Measurements from ENCODE around the gene HBEGF.
A peak's percentile ranks its signal among the peaks of the same experiment; 100 is the strongest.

HBEGF gene

DNA sequence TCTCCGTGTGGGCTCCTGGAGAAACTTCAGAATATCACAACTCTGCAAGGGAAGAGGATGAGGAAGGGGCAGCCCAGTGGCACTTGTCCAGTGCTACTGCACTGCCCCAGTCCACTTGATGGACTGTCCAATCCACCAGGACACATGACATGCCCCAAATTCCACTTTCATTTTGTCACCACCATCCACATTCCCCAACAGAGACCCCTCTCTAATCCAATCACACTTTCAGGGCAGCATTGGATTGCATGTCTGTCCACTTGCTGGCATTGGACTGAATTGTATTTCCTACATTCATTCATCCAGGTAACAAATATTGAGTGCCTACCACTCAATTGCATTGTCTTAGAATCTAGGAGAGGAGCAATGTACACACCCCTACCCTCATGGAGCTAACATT is 14.8 kb downstream of the HBEGF start:
- no peak for DNase-seq

DNA sequence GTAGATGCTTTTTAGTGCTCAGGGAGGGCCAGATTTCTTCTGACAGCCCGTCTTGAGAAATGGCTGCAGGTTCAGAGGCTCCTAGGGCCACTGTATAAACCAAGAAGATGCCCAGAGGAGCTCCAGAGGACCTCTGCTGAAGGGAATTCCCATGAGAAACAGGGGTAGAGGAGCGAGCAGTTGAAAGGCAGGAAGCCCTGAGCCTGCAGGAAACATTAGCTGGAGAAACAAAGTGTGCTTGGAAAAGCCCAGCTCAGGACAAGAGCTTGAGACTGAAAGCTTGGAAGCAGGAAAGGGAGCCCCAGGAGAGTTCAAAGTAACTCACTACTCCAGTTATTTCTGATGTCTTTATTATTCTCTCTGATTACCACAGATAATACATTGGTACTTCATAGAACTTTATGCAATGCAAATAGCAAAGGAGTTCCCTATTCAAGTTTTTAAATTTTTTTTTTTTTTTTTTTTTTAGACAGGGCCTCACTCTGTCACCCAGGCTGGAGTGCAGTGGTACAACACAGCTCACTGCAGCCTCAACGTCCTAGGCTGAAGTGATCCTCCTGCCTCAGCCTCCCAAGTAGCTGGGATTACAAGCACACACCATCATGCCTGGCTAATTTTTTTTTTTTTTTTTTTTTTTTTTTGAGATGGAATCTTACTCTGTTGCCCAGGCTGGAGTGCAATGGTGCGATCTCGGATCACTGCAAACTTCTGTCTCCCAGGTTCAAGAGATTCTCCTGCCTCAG is 16.5 kb downstream of the HBEGF start:
- no peak for DNase-seq

DNA sequence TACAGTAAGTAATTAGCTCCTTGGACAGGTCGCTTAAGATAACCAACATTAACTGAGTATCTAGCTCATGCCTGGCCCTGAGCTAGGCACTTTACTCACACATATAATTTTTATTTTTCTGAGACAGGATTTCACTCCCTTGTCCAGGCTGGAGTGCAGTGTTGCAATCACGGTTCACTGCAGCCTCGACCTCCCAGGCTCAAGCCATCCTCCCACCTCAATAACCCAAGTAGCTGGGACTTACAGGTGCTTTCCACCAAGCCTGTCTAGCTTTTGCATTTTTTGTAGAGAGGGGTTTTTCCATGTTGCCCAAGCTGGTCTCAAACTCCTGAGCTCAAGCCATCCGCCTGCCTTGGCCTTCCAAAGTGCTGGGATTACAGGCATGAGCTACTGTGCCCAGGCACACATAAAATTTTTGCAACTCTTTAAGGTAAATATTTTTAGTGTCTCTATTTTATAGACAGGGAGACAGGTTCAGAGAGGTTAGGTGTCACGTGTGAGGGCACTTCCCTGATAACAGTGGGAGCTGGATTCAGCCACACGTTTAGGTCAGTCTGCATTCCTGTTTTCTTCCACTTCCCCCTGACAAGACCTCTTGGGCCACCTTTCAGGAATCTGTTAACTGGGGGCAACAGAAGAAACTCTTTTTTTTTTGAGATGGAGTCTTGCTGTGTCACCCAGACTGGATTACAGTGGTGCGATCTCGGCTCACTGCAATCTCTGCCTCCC is 18.2 kb downstream of the HBEGF start:
- no peak for DNase-seq

DNA sequence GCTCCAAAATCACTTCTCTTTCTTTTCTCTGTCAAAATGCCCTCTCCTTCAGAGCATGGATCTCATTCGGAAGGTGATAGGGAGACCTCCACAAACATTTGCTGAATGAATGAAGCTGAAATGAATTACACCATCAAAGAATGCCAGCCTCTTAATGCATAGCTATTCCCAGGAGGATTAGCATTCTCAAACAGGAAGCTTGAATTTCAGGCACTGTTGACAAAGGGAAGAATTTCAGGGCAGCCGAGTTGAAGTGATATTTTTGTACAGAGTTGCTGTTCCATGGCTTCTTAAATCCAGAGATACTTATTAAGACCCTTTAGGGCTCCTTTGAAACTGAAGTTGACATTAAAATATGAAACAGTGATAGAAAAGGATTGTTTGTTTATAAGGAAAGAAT is 18.8 kb downstream of the HBEGF start:
- no peak for DNase-seq

DNA sequence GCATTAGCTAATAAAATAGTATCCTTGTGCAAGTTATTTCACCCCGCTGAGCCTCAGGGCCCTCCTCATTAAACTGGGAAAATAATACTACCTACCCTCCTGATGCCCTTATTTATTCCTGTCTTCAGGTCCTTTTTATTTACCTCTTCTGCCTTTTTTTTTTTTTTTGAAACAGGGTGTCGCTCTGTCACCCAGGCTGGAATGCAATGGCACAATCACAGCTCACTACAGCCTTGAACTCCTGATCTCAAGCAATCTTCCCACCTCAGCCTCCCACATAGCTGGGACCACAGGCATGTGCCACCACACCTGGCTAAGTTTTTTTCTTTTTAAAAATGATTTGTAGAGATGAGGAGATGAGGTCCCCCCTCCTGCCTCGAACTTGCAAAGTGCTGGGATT is 20.9 kb downstream of the HBEGF start:
- no peak for DNase-seq

DNA sequence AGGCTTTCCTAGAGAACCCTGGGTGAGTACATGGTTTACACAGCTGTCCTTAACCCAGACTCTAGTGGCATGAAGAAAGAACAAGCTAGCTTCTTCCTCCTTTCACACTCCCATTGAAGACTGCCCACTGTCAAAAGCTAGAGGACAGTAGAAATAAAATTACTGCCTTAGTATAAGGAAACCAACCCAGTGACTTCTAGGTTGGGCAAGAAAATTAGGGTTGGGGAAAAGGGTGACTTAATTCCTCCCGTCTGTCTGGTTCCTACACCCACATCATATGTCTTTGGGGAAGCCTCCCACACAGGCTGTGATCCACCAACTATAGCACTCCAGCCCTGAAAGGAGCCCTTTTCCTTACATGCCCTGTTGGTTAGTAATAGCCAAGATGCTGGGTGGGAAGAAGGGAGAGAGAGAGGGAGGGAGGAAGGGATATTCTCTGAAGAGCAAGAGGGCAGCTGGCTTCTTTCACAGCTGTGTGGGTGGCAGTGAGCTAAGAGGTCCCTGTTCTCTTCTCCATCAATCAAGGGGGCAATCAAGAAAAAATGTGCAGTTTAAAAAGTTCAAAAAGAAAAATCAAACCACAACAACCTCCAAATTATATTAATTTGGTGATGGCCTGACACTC is 21.7 kb downstream of the HBEGF start:
- DNase-seq = no peak

DNA sequence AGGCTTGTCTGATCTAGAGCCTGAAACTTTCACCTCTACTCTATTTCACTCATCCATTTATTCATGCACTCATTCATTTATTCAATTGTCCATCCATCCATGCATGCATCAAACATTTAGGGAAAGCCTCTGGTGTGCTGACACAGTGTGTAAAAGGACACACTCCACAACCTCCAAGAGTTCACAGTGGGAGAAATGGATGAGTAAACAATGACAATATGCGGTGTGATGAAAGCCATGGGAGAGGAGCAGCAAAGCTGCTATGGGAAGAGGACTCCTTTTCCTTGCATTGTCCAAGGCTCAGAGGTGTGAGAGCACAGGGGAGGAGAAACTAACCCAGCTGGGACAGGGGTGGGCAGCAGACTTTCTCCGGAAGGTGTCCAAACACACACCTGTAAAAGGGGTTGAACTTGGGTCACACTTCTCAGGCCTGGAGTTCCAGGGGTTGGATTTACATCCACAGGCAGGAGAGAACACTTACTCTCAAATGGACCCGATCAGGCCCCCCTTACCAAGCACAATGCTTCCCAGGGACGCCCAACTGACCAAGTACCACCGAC is 22.3 kb downstream of the HBEGF start:
- DNase-seq = no peak

DNA sequence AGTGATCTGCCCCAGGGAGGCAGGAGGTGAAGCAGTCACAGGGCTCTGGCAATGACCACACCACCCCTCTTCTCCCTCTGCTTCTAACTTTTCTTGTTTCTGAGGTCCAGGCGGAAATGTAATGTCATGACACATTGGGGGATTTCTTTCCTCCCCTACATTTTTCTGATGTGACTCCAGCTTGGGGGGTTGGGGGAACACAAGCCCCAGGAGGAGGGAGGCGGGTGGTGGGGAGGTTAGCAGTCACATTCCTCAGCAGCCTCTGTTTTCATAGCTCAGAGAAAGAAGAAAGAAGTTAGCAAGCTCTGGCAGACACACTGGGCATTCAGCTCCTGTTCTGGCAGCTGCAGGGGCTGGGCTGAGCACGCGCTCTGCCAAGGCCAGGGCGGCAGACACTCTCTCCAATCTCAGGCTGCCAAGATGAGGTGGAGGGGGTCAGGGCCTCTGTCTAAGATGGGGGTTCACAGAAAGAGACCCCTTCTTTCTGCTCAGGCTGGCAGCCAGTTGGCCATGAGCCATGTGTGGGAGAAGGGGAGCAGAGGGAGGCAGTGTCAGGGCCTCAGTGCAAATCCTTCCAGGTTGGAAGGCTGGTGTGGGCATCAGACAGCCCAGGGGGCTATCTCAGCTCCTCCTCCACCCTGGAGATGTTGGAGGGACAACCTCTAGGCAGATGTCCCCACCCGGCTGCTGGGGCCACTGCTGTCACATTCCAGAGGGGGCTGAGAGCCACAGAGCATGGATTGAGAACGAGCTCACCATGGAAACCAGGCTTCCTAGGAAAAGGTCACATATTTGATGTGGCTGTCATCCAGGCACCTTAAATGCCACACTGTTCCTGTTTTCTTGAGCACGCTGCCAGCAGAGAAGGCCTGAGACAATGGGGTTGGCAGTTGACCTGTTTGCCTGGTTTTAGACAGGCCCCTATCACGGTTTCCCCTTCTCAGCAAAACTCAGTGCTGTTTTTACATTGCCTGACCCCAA is 23.4 kb downstream of the HBEGF start:
- DNase-seq = no peak

DNA sequence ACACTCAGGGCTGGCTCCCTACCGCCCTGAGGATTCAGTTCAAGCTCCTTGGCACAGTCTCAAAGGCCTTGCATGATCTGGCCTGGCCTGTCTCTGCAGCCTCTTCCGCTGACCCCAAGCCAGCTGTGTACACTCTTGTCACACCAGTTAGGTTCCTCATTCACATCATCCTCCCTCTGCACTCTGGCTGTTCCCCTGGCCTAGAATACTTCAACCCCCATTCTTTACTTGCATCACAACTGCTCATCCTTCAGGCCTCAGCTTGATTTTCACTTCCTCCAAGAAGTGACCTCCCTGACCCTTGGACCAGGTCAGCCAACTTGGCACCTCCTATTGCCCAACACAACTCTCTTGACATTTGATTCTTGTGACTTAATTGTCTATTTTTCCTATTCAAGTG is 24.6 kb downstream of the HBEGF start:
- no peak for DNase-seq

DNA sequence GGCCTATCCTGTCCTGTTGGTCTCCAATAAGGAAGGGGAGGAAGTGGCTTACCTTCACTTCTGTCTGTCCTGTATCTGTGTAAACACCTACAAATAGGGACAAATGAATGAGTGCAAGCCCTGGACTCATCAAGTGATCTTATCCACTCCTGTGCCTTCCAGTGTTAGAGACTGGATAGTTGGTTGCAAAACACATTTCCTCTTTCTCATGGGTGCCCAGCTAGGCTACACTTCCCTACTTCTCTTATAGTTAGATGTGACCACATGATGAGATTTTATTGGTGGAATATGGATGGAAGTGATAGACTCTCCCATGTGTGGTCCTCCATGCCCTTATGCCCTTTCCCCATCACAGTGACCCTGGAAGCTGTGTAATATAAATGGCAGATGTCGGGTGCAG is 26.6 kb downstream of the HBEGF start:
- DNase-seq = no peak

DNA sequence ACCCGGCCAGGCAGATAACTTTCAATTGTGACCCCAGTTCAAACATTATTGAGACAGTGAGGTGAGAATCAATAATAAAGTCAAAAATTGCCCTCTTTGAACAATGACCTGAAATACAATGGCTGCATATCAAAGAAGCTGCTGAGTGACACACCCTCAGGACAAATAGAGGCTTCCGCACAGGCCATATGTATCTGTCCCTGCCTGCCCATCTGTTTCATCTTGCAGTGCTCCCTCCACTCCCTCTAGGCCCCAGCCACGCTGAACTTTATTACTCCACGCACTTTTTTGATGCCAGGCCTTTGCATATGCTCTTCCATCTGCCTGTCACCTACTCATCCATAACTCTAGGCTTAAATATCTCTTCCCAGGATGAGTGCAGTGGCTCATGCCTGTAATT is 27.6 kb downstream of the HBEGF start:
- no peak for DNase-seq

DNA sequence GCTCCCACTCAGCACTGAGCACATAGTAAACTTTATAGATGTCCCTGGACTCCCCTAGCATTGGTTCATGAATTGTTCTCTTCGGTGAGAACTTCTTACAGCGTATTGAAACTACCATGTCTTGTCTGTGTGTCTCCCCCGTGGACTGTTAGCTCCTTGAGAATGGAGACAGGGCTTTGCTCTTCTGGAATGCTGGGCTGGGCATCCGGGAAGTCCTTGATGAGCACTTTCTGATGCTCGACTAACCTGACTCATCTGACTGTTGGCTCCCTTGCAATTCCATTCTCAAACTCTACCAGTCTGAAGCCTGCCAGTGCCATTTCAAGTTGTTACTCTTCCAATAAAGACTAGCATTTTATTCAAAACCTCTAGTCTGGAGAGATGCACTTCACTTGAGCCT is 28.5 kb downstream of the HBEGF start:
- no peak for DNase-seq

DNA sequence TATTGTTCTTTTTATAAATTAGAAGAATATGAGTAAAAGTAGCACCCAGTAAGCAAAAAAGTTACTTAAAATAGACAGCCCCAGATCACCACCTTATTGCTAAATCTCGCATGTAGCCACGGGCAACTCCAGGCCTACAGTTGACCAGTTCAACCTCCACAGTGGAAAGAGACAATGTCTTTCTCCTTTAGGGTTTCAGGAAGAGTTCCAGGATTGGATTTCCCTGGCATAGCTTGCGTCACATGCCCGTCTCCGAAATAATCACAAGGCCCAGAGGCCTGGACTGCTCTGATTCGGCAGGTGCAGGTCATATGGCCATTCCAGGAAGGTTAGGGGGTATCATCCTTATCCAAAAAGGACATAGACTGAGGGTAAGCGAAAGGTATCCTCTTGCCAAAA is 33.6 kb downstream of the HBEGF start:
- DNase-seq = no peak

DNA sequence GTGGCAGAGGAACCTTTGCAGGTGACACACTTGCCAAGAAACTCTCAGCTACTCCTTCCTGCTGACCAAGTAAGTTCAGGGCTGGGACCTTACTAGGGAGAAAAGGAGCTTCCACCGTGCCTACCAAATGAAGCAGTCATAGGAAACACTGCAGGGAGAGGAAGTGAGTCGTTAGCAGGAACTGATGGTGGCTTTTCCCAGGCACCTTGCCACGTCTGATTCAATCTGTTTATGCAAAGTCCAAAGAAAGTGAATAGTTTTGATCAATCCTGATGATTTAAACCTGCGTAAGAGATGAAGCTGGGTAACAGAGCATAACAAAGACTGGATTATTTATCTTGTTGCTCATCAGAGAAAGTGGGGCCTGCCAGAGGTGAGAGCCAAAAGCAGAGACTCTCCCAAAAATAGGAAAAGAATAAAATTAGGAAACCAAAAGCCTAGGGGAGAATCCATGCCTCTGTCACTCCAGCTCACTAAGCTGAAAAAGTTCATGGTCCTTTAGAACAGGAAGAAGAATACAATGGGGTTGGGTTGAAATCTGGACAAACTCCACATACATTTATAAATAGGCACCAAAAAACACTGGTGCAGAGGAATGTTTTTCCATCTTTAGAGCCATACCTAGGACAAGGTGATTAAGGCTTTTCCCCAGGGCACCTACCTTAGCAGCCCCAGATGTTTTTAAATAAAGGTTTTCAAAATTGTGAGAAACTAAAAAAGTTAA is 34.2 kb downstream of the HBEGF start:
- no peak for DNase-seq

DNA sequence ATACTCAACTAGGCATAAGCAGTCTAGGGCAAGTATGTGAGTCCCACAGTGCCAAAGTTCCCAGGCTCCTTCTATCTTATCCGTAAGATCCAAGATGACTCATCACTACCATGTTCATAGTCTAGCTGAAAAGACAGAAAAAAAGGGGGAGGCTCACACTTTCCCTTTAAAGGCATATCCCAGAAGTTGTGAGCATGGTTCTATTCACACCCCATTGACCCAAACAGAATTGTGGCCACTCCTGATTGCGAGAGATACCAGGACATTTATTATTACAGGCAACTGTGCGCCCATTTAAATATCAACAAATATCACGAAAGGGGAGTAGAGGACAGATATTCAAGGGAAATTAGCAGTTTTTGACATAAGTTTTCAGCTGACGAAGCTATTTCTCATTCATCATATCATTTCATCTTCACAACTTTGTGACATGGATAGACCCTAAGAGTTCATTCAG is 35.4 kb downstream of the HBEGF start:
- DNase-seq = no peak

DNA sequence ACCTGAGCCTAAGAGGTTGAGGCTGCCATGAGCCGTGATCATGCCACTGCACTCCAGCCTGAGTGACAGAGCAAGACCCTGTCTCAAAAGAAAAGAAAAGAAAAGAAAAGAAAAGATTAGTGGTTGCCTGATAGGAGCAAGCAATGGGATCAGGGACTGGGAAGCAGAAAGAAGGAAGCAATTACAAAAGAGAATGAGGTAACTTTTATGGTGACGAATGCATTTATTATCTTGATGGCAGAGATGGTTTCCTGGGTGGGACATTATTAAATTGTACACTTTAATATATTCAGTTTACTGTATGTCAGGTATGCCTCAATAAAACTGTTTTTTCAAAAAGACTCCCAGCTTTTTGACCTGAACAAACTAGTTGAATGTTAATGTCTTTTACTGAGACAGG is 36.0 kb downstream of the HBEGF start:
- no peak for DNase-seq

DNA sequence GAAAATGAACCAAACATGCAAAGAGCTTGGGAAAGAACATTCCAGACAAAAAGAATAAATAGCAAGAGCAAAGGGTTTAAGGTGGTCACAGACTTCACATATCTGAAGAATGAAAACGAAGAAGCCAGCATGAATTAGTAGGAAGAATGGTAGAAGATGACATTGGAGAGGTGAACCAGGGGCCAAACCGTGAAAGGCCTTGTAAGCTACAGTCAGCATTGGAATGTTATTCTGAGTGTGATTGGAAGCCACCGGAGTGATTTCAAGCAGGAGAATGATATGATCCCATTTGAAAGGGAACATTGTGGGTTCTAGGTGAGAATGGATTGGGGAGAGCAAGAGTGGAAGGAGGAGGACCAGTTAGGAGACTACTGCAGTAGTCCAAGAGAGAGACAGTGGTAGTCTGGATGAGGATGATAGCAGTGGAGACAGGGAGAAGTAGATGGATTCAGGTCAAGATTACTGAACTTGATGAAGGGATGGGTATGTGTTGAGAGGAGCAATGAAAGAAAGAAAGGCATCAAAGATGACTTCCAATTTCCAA is 36.6 kb downstream of the HBEGF start:
- DNase-seq = no peak

DNA sequence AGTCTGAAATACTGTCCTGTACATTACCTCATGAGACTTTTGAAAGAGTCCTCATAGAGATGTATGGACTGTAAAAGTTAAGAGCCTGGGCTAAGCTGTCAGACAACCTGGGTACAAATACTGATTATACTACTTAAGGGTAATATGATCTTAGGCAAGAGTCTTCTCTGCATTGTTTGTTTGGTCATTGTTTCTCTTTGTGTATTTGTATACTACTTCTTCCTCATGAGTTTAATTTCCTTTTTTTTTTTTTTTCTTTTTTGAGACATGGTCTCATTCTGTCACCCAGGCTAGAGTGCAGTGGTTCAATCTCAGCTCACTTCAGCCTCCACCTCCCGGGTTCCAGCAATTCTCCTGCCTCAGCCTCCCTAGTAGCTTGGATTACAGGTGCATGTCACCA is 40.9 kb downstream of the HBEGF start:
- no peak for DNase-seq

DNA sequence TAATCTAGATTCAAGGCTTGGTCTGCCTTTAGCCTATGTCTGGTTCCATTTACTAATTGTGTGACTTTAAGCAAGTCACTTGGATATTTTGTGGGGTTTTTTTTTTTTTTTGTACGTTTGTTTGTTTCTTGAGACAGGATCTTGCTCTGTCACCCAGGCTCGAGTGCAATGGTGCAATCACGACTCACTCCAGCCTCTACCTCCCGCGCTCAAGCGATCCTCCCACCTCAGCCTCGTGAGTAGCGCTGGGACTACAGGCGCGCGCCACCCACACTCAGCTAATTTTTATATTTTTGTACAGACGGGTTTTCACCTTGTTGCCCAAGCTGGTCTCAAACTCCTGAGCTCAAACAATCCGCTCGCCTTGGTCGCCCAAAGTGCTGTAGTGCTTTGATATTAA is 42.4 kb downstream of the HBEGF start:
- DNase-seq = no peak

DNA sequence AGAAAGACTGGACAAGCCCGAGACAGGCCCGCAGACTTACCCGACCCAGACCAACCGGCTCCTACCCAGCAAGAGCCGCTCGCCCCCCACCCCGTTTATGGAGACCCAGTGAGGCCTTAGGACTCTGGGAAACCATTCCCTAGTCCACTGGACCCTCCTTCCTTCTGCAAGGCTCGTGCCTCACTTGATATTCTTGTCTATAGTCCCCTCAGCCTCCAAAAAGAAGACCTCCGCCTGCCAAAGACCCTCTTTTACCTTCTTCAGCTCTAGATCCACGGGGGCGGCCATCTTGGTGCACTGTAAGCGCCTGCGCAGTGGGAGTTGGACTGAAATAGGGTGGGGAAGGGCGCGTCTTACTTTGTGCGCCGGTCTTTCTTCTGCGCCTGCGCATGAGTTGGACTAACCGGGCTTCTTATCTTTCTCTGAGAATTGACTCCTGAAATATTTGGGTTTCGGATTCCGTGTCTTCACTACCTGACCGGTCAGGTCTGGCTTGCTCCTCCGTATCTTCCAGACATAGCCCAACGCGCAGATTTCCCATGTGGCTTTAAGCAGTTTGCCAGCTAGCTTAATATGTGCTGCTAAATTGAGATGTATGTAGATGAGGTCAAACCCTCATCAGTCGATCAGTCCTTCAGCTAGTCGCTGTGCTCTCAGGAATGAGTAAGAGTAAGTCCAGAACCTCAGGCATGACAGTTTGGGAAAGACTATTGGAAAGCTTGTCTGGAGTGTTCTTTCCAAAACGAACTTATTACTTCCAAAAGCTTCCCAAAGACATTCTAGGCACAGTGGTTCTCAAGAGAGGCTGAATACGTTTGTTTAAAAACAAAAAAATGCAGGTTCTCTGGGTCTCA is 43.4 kb downstream of the HBEGF start, which contains the start of gene PFDN1:
Gene PFDN1, minus strand, starts transcription at position 316 of the 854 bp plus-strand sequence. Its CDS starts 28 bp downstream, at position 288.
- DNase-seq = peak; percentile 47

All from NCI-H1417 treated with DMSO at 0.1 percent for 48 hours (cell line).